ENCODE data around the gene PIGB. TPM values are rescaled to one million over a fixed set of nuclear protein-coding genes. Genes with fewer than 3 reads are reported as not detected.
"Not testable (repeated sequence)": the region's sequence is repeated elsewhere in the genome, so short reads cannot be mapped to it uniquely, and the experiment has no call there.

Gene PIGB
- total RNA-seq, 4 donors from 2014 or later: 0.51 to 22.3 (median 10.9) TPM

- no peaks in the 10 kb centered on the region for H3K27me3 ChIP-seq
- DNase-seq: no peak
- no peaks in the 10 kb centered on the region for H3K9me3 ChIP-seq
- intact Hi-C loops (cut with DNase I; ENCODE audit: low total_unique reads): no loop called here
- no peak overlapping the region for H3K4me3 ChIP-seq
- TF ChIP-seq CTCF (IDR thresholded peaks at IDR 0.05) (no peak), POLR2A (IDR thresholded peaks at IDR 0.05) (no peak)
- H3K36me3 ChIP-seq: no peaks in the 10 kb centered on the region
- H3K4me1 ChIP-seq: no peaks in the 10 kb centered on the region
- no peak overlapping the region for H3K27ac ChIP-seq
Measured at GRCh38 chr15:55279100-55279745, 39.8 kb upstream of the PIGB start.

- Histone ChIP-seq H3K36me3 (no peaks in the 10 kb centered on the region), H3K27me3 (no peaks in the 10 kb centered on the region), H3K27ac (no peak overlapping the region), H3K4me3 (no peak overlapping the region), H3K9me3 (no peaks in the 10 kb centered on the region), H3K4me1 (no peaks in the 10 kb centered on the region)
- peak in 1 of 2 donors; percentile 34 for DNase-seq
- intact Hi-C loops (cut with DNase I; ENCODE audit: low total_unique reads): no loop called here
- TF ChIP-seq POLR2A (IDR thresholded peaks at IDR 0.05): no peak
- TF ChIP-seq CTCF (IDR thresholded peaks at IDR 0.05): no peak
Measured at GRCh38 chr15:55279746-55280351, 39.2 kb upstream of the PIGB start.

- H3K27ac ChIP-seq; intact Hi-C loops (cut with DNase I; ENCODE audit: low total_unique reads); DNase-seq; H3K4me3 ChIP-seq; H3K36me3 ChIP-seq; H3K9me3 ChIP-seq; H3K4me1 ChIP-seq; H3K27me3 ChIP-seq: not testable (repeated sequence)
Measured at GRCh38 chr15:55280589-55280988, 38.4 kb upstream of the PIGB start.

GRCh38 chr15:55281517-55282228 lies 37.3 kb upstream of the PIGB start:
- Histone ChIP-seq H3K36me3 (no peaks in the 10 kb centered on the region), H3K4me3 (no peak overlapping the region), H3K27ac (no peak overlapping the region), H3K9me3 (no peaks in the 10 kb centered on the region), H3K27me3 (no peaks in the 10 kb centered on the region), H3K4me1 (no peaks in the 10 kb centered on the region)
- intact Hi-C loops (cut with DNase I; ENCODE audit: low total_unique reads): no loop called here
- TF ChIP-seq CTCF (IDR thresholded peaks at IDR 0.05): no peak
- TF ChIP-seq POLR2A (IDR thresholded peaks at IDR 0.05): no peak
- DNase-seq: no peak

- TF ChIP-seq POLR2A (IDR thresholded peaks at IDR 0.05) (no peak), CTCF (IDR thresholded peaks at IDR 0.05) (no peak)
- Histone ChIP-seq H3K27me3 (no peaks in the 10 kb centered on the region), H3K9me3 (no peaks in the 10 kb centered on the region), H3K27ac (no peak overlapping the region), H3K4me1 (no peaks in the 10 kb centered on the region), H3K36me3 (no peaks in the 10 kb centered on the region), H3K4me3 (no peak overlapping the region)
- no peak for DNase-seq
- intact Hi-C loops (cut with DNase I; ENCODE audit: low total_unique reads): no loop called here
Measured at GRCh38 chr15:55282284-55282833, 36.7 kb upstream of the PIGB start.

Data from uterus (tissue), 4 donors.